ENCODE data around the gene YES1.

DNA sequence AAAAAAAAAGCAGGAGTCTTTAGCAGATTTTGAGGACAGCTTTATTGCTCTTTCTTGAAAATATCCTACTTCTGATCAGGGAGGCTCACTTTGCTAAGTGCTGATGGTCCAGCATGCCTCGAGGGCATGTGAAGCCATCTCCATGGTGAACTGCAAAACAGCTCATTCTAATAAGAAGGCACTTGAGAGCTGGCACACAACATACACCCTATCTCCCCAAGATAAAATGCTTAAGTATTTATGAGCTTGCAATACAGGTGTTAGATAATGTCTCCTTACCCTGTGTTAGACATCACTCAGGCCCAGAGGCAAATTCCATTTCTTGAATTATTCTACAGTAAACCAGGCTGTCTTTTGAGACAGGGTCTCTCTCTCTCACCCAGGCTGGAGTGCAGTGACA is 102.3 kb downstream of the YES1 start:
- TF ChIP-seq POLR2A (IDR thresholded peaks at IDR 0.05; ENCODE audit: low read length) (no peak), GATA1 (IDR thresholded peaks at IDR 0.05; ENCODE audit: low read depth, low read length) (no peak)

Data from erythroblast (primary cell).